Nephron (organoid): ENCODE data around the gene C14orf180.
A peak's percentile ranks its signal among the peaks of the same experiment; 100 is the strongest.

Experiments
- H3K27ac Mint-ChIP-seq, 3 experiments: 2 replicates each; pipeline ENCODE4 v1.8.0; 2020; ENCODE audit warnings: mixed read lengths in 3 of 3, mild to moderate bottlenecking in 2 of 3, moderate library complexity in 1 of 3
- H3K27me3 Mint-ChIP-seq: 2 replicates; pipeline ENCODE4 v1.8.0; 2021; ENCODE audit warnings: low read depth, mild to moderate bottlenecking, moderate library complexity, mixed read lengths
- H3K36me3 Mint-ChIP-seq: 2 replicates; pipeline ENCODE4 v1.8.0; 2020; ENCODE audit warnings: low read depth, mixed read lengths
- H3K4me1 Mint-ChIP-seq: 2 replicates; pipeline ENCODE4 v1.8.0; 2020; ENCODE audit warnings: mixed read lengths
- H3K4me3 Mint-ChIP-seq, 3 experiments: 2 replicates each; pipeline ENCODE4 v1.8.0; 2020; ENCODE audit warnings: mild to moderate bottlenecking in 3 of 3, mixed read lengths in 3 of 3, moderate library complexity in 2 of 3
- H3K9me3 Mint-ChIP-seq: 2 replicates; pipeline ENCODE4 v1.8.0; 2020; ENCODE audit warnings: mixed read lengths
- TF ChIP-seq, protein P1 (sequence below), 3 experiments: fragments of 200-600 bp; sonication (generic); IDR thresholded peaks; one replicate each; pipeline ENCODE4 v1.5.0; 2021; ENCODE audit warnings: antibody characterized with exemption in 3 of 3; ENCODE audit not compliant: unreplicated experiment in 3 of 3

C14orf180 gene

DNA sequence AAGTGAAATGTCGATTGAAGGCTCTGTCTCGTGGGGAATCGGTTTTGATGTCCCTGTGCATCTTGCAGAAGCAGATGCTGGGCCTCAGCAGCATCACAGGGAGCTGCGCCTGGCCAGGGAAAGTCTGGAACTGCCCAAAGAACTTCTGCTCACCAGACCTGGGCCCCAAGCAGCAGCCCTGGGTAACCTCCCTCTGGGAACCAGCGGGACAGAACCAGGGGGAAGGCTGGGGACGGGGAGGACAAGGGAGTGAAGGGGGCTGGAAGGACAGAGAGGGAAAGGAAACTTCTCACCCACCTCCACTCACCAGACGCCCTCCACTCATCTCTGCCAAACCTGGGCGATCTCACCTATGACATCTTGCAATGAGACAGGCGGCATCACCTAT is 26.8 kb upstream of the C14orf180 start:
- H3K9me3 Mint-ChIP-seq: no peaks in the 10 kb centered on the region
- H3K27ac Mint-ChIP-seq: no peak overlapping the region
- no peaks in the 10 kb centered on the region for H3K36me3 Mint-ChIP-seq
- peaks cover 39% of the 10 kb centered on the region for H3K27me3 Mint-ChIP-seq
- H3K4me1 Mint-ChIP-seq: peaks cover 14% of the 10 kb centered on the region
- H3K4me3 Mint-ChIP-seq: no peak overlapping the region
- TF ChIP-seq, protein P1, sequence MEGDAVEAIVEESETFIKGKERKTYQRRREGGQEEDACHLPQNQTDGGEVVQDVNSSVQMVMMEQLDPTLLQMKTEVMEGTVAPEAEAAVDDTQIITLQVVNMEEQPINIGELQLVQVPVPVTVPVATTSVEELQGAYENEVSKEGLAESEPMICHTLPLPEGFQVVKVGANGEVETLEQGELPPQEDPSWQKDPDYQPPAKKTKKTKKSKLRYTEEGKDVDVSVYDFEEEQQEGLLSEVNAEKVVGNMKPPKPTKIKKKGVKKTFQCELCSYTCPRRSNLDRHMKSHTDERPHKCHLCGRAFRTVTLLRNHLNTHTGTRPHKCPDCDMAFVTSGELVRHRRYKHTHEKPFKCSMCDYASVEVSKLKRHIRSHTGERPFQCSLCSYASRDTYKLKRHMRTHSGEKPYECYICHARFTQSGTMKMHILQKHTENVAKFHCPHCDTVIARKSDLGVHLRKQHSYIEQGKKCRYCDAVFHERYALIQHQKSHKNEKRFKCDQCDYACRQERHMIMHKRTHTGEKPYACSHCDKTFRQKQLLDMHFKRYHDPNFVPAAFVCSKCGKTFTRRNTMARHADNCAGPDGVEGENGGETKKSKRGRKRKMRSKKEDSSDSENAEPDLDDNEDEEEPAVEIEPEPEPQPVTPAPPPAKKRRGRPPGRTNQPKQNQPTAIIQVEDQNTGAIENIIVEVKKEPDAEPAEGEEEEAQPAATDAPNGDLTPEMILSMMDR (IDR thresholded peaks at IDR 0.05; ENCODE audit: unreplicated experiment in 3 of 3): no peak

DNA sequence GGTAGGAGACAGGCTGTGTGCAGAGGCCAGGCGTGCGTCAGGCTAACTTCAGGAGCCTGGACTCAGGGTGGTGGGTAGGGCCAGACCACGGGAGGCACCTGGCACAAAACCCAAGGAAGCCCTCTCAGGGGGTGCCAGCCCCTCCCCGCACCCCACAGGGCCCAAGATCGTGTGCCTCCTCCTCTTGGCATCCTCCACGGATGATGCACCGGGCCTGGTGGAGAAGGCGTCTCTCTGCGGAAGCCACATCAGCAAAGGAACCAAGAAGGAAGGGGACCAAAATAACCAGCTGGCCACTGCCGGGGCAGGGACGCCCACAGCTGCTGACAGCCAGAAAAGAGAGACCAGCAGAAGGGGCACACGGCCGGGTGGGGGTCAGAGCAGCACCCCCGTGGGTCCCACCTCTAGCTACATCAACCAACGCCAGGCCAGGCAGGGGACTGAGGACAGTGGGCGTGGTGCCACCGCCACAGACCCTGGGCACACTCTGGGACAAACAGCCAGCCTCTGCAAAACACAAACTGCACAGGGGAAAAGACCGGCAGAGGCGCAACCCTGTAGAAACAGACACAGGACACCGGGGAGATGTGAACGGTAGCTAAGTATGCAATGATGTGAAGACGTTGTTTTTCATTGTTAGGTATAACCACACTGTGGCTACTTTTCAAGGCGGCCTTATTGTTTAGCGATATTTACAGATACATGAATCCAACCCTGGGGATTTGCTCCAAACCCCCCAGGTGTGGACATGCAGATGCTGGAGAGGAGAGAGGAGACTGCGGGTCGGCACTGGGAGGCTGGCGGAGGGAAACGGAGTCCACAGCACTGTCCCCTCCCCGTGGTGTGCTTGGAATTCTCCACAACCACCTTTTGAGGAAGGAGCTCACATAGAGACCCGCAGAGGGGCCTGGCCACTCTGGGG is 26.1 kb upstream of the C14orf180 start:
- H3K27me3 Mint-ChIP-seq: peaks cover 42% of the 10 kb centered on the region
- TF ChIP-seq, protein P1 (IDR thresholded peaks at IDR 0.05; ENCODE audit: unreplicated experiment in 3 of 3): no peak
- no peak overlapping the region for H3K4me3 Mint-ChIP-seq
- H3K4me1 Mint-ChIP-seq: peaks cover 14% of the 10 kb centered on the region
- H3K36me3 Mint-ChIP-seq: no peaks in the 10 kb centered on the region
- no peaks in the 10 kb centered on the region for H3K9me3 Mint-ChIP-seq
- H3K27ac Mint-ChIP-seq: peak overlapping the region in 2 of 3 experiments; percentile 43 to 76

DNA sequence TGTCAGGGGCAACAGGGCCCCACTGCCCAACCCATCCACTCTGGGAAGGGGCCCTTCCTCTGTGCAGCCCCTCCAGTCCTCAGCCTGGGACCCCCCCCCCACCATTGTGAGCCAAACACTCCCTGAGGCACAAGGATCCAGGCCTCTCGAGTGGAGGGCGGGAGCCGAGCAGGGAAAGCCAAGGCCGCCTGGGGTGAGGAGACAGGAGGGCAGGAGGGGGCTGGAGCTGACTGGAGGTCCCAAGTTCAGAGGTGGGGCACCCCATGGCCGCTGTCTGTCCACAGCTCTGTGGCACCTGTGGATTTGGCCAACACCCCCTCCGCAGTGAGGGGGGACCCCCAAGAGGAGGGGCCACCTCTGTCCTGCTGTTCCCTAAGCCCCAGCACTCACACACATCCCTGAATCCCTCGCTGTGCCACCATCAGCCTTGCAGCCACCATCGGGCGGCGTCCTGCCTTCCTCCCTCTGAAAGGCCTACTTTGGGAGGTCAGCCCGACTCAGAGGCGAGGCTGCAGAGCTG is 25.4 kb upstream of the C14orf180 start:
- H3K36me3 Mint-ChIP-seq: no peaks in the 10 kb centered on the region
- TF ChIP-seq, protein P1 (IDR thresholded peaks at IDR 0.05; ENCODE audit: unreplicated experiment in 3 of 3): no peak
- H3K9me3 Mint-ChIP-seq: no peaks in the 10 kb centered on the region
- H3K27ac Mint-ChIP-seq: peak overlapping the region in 2 of 3 experiments; percentile 43 to 48
- H3K4me1 Mint-ChIP-seq: peaks cover 14% of the 10 kb centered on the region
- H3K4me3 Mint-ChIP-seq: no peak overlapping the region
- peaks cover 42% of the 10 kb centered on the region for H3K27me3 Mint-ChIP-seq

DNA sequence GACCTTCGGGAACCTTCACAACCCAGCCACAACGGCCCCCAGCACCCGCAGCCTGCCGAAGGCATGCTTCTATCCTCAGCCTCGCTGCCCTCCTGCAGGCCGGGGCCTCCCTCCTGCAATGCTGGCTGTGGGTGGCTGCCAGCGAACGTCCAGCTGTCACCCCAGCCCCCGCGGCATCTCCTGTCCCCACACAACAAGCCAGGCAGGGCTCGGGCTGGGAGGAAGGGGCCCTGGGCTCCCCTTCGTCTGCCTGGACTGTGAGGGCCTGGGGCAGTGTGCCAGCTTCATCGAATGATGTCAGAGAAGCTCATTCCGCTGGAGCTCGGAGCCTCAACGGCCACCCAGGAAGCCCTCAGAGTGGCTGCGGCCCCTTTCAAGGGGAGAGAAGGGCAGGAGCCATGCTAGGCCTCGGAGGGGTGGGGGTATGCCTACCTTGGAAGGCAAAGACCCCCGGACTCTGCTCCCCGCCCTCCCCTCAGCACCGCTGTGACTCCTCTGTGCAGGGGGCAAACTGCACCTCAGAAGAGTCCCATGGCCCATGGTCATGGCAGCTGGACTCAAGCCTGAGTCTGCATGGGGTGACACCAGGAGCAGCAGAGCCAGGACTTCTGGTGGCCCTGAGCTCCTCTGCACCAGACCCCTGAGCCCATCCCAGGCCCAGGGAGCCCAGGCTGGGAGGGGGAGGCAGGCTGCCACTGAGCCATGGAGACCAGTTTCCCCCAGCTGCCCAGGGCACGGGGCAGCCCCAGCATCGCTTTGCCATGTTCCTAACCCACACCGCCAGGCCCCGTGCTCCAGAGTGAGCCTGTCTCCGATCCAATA is 24.7 kb upstream of the C14orf180 start:
- no peaks in the 10 kb centered on the region for H3K36me3 Mint-ChIP-seq
- peaks cover 14% of the 10 kb centered on the region for H3K4me1 Mint-ChIP-seq
- H3K9me3 Mint-ChIP-seq: no peaks in the 10 kb centered on the region
- no peak overlapping the region for H3K4me3 Mint-ChIP-seq
- peaks cover 40% of the 10 kb centered on the region for H3K27me3 Mint-ChIP-seq
- TF ChIP-seq, protein P1 (IDR thresholded peaks at IDR 0.05; ENCODE audit: unreplicated experiment in 3 of 3): no peak
- H3K27ac Mint-ChIP-seq: peak overlapping the region in 2 of 3 experiments; percentile 48 to 71

DNA sequence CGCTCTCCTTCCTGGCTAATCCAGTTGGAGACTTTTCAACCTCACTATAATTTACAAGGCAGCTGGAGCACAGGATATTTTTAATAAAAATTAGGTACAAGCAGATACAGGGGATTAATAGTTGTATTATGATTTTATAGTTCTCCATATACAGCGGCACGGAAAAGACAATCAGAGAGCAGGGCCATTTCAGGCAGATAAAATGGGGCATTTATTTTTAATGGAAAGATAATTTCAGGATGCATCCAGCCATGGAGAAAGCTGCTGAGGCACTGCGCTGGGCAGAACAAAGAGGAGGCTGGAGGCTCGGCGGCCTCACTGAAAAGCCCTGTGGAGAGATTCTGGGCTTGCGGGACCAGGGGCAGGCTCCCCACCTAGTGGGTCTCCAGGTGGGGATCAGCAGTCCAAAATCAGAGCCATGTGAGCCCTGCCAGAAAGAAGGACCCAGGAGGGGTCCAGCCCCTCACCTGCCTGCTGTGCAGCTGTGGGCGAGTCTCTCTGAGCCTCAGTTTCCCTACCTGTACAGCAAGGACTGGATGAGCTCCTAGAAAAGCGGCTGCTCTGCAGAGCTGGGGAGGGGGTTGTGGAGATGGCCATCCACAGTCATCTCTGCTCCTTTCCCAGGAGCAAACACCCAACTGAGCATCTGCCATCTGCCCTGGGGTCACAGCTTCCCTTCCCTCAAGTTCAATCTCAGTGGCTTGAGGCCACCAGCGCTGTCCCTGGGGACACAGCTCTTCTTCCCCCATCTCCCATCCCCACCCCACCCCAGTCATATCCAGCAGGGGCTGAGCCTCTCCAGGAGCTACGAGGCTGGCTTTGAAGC is 23.9 kb upstream of the C14orf180 start:
- Mint-ChIP-seq H3K4me1 (peaks cover 19% of the 10 kb centered on the region), H3K4me3 (no peak overlapping the region), H3K27me3 (peaks cover 32% of the 10 kb centered on the region), H3K9me3 (no peaks in the 10 kb centered on the region), H3K27ac (peak overlapping the region in 2 of 3 experiments; percentile 31 to 71), H3K36me3 (no peaks in the 10 kb centered on the region)
- TF ChIP-seq, protein P1 (IDR thresholded peaks at IDR 0.05; ENCODE audit: unreplicated experiment in 3 of 3): no peak
